Measurements from ENCODE around the gene LRP5. TPM values are rescaled to one million over a fixed set of nuclear protein-coding genes. Genes with fewer than 3 reads are reported as not detected.

LRP5 gene
- total and polyA plus RNA-seq, 5 donors: 57.1 to 88.8 (median 71.8) TPM

DNA sequence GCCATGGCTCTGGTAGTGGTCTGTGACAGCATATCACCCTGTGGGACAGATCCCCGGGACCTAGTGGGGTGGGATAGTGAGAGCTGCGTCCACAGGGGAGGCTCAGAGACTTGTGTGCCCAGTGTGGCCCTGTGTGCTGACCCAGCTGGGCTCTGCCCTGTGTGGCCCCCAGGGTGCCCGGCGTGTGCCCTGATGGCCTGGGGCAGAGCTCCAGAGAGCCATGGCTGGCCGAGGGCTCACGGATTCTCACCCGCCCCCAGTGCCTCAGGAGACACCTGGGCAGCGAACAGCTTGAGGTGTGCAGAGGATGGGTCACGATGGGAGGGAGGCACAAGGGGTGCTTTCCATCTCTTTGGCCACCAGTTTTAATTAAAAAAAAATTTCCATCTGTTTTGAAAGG, 11.8 kb downstream of the LRP5 start:
- 93% methylated on average over 9 of the region's 9 CpGs for WGBS
- intact Hi-C loops (cut with DNase I): no loop called here
- no peaks in the 10 kb centered on the region for H3K27me3 ChIP-seq (ENCODE audit: control insufficient read depth, insufficient read depth)
- no peaks in the 10 kb centered on the region for H3K9me3 ChIP-seq (ENCODE audit: control insufficient read depth, low read length)
- no peak overlapping the region for H3K27ac ChIP-seq (ENCODE audit: low read length)
- ATAC-seq: no peak
- no peak overlapping the region for H3K4me3 ChIP-seq (ENCODE audit: low read length)
- DNase-seq: peak; percentile 10 to 39 (median 30)
- H3K4me1 ChIP-seq (ENCODE audit: control insufficient read depth, insufficient read depth, low read length): peaks cover 36% of the 10 kb centered on the region

DNA sequence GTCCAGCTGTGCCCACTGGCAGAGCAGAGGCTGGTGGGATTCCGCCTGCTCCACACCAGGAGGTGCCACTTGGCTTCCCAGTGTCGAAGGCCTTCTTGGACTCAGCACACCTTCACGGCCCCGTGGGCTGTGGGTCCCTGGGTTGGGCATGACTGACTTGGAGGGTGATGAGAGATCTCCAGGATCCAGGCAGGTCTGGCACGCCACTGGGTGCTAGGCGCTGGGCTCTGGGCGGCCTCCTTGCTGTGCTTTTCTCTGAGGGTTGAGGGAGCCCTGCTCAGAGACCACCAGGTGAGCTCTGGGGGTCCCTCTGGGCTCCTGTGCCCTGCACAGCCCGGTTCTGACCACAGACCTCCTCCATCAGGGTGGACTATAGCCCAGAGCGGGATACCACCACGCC, 12.3 kb downstream of the LRP5 start:
- intact Hi-C loops (cut with DNase I): no loop called here
- no peak for ATAC-seq
- no peaks in the 10 kb centered on the region for H3K27me3 ChIP-seq (ENCODE audit: control insufficient read depth, insufficient read depth)
- no peak overlapping the region for H3K27ac ChIP-seq (ENCODE audit: low read length)
- no peak overlapping the region for H3K4me3 ChIP-seq (ENCODE audit: low read length)
- peak in 2 of 3 donors; percentile 37 to 48 for DNase-seq
- peaks cover 36% of the 10 kb centered on the region for H3K4me1 ChIP-seq (ENCODE audit: control insufficient read depth, insufficient read depth, low read length)
- no peaks in the 10 kb centered on the region for H3K9me3 ChIP-seq (ENCODE audit: control insufficient read depth, low read length)
- 90% methylated on average over 10 of the region's 10 CpGs for WGBS

- 78% methylated on average over 18 of the region's 18 CpGs for WGBS
- H3K27me3 ChIP-seq (ENCODE audit: control insufficient read depth, insufficient read depth): no peaks in the 10 kb centered on the region
- H3K4me3 ChIP-seq (ENCODE audit: low read length): no peak overlapping the region
- H3K27ac ChIP-seq (ENCODE audit: low read length): no peak overlapping the region
- ATAC-seq (no peak), DNase-seq (peak in 2 of 3 donors; percentile 49 to 54)
- H3K9me3 ChIP-seq (ENCODE audit: control insufficient read depth, low read length): no peaks in the 10 kb centered on the region
- intact Hi-C loops (cut with DNase I): no loop called here
- H3K4me1 ChIP-seq (ENCODE audit: control insufficient read depth, insufficient read depth, low read length): peaks cover 36% of the 10 kb centered on the region
Observed at GRCh38 chr11:68325183-68325906, 13.0 kb downstream of the LRP5 start.

- ATAC-seq: no peak
- Histone ChIP-seq H3K27ac (ENCODE audit: low read length) (no peak overlapping the region), H3K4me3 (ENCODE audit: low read length) (no peak overlapping the region), H3K4me1 (ENCODE audit: control insufficient read depth, insufficient read depth, low read length) (peaks cover 36% of the 10 kb centered on the region), H3K27me3 (ENCODE audit: control insufficient read depth, insufficient read depth) (no peaks in the 10 kb centered on the region), H3K9me3 (ENCODE audit: control insufficient read depth, low read length) (no peaks in the 10 kb centered on the region)
- peak in 2 of 3 donors; percentile 24 to 32 for DNase-seq
- WGBS: 85% methylated on average over 13 of the region's 13 CpGs
- intact Hi-C loops (cut with DNase I): no loop called here
Observed at GRCh38 chr11:68325907-68326220, 13.5 kb downstream of the LRP5 start.

DNA sequence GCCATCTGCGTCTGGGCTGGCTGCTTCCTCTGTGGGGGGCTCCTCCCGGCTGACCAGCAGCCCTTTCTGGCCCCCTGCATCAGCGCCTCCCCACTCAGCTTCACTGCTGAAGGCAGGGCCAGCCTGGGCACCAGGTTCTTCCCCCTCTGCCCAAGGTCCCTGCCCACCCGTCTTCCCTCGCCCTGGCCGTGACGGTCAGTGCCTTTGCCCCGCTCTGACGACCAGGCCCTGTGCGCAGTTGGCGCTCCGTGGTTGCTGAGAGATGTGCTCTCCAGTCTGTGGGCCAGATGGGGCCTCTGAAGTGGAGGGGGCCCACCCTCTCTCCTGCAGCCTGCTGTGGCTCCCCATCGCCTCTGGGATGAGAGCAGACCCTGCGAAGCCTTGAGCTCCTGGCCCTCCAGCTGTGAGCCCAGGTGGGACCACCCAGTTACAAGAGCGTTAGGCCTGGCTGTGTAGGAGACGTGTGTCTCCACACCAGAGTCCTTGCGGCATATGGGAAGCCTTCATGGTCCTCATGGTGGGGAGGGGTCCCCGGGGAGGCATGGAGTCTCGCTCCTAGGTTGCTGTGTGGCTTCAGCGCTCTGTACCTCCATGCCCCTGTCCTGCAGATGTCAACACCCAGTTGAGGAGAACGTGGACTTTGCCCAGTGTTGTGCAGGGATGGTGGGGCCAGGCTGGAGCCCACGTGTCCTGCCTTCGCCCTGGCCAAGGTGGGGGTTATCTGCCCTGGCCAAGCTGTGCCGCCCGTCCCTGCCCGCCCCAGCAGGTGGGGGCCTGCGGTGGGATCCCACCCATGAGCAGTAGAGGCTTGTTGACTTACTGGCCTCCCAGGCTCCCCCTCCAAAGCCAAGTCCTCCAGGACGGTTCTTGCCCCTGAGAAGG, 14.2 kb downstream of the LRP5 start:
- DNase-seq (peak in 2 of 3 donors; percentile 40 to 55), ATAC-seq (no peak)
- Histone ChIP-seq H3K4me3 (ENCODE audit: low read length) (no peak overlapping the region), H3K9me3 (ENCODE audit: control insufficient read depth, low read length) (no peaks in the 10 kb centered on the region), H3K27ac (ENCODE audit: low read length) (no peak overlapping the region), H3K27me3 (ENCODE audit: control insufficient read depth, insufficient read depth) (no peaks in the 10 kb centered on the region), H3K4me1 (ENCODE audit: control insufficient read depth, insufficient read depth, low read length) (peaks cover 35% of the 10 kb centered on the region)
- 87% methylated on average over 28 of the region's 28 CpGs for WGBS
- intact Hi-C loops (cut with DNase I): no loop called here

DNA sequence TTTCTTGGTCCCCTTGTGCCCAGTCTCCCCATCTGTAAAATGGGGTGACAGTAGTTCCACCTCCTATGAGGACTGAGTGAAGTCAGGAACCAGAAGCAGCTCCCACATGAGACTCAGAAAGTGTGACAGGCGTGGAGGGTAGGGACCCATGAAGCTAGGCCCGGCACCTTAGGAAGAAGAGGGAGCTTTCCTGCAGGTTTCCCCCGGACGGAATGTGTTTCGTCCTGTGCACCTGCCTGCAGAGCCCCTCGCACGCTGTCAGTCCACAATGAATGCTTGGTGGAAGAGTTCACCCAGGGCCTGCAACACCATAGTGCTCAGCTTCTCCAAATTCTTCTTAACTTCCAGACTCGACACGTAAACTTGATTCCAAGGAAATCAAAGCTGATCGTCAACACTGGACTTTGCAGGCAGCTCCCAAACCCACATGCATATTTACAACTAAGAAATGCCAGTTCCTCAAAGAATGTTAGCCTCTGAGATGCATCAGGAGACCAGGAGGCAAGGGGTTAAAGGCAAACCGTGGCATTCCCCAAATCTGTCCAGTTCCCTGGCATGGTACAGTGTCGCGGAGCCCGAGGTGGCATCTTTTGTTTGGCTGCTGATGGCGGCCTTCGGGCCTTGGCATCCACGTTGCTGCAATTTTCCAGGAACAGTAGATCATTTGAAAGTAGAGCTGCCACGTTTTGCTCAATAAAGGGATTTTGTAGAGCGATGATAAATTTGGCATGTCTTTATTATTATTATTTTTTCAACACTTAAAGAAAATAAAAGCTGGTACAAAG, 15.4 kb downstream of the LRP5 start:
- H3K27me3 ChIP-seq (ENCODE audit: control insufficient read depth, insufficient read depth): no peaks in the 10 kb centered on the region
- intact Hi-C loops (cut with DNase I): no loop called here
- ATAC-seq (no peak), DNase-seq (peak in 2 of 3 donors; percentile 49 to 50)
- 38% methylated on average over 19 of the region's 19 CpGs for WGBS
- H3K4me3 ChIP-seq (ENCODE audit: low read length): no peak overlapping the region
- peaks cover 38% of the 10 kb centered on the region for H3K4me1 ChIP-seq (ENCODE audit: control insufficient read depth, insufficient read depth, low read length)
- no peaks in the 10 kb centered on the region for H3K9me3 ChIP-seq (ENCODE audit: control insufficient read depth, low read length)
- H3K27ac ChIP-seq (ENCODE audit: low read length): peak overlapping the region; percentile 20

GRCh38 chr11:68328374-68329091, 16.1 kb downstream of the LRP5 start:
- DNase-seq (peak; percentile 55 to 86 (median 80)), ATAC-seq (peak; percentile 12 to 48)
- H3K9me3 ChIP-seq (ENCODE audit: control insufficient read depth, low read length): no peaks in the 10 kb centered on the region
- H3K4me1 ChIP-seq (ENCODE audit: control insufficient read depth, insufficient read depth, low read length): peaks cover 38% of the 10 kb centered on the region
- intact Hi-C loops (cut with DNase I): no loop called here
- 34% methylated on average over 25 of the region's 25 CpGs for WGBS
- H3K27me3 ChIP-seq (ENCODE audit: control insufficient read depth, insufficient read depth): no peaks in the 10 kb centered on the region
- H3K27ac ChIP-seq (ENCODE audit: low read length): peak overlapping the region; percentile 58
- no peak overlapping the region for H3K4me3 ChIP-seq (ENCODE audit: low read length)

- ATAC-seq (no peak), DNase-seq (peak in 2 of 3 donors; percentile 50 to 51)
- Histone ChIP-seq H3K27ac (ENCODE audit: low read length) (peak overlapping the region; percentile 18), H3K9me3 (ENCODE audit: control insufficient read depth, low read length) (no peaks in the 10 kb centered on the region), H3K4me1 (ENCODE audit: control insufficient read depth, insufficient read depth, low read length) (peaks cover 38% of the 10 kb centered on the region), H3K27me3 (ENCODE audit: control insufficient read depth, insufficient read depth) (no peaks in the 10 kb centered on the region), H3K4me3 (ENCODE audit: low read length) (no peak overlapping the region)
- WGBS: 81% methylated on average over 7 of the region's 7 CpGs
- intact Hi-C loops (cut with DNase I): no loop called here
Observed at GRCh38 chr11:68329536-68329935, 17.1 kb downstream of the LRP5 start.

- DNase-seq (peak in 2 of 3 donors; percentile 39 to 58), ATAC-seq (peak in 1 of 2 donors; percentile 2)
- H3K9me3 ChIP-seq (ENCODE audit: control insufficient read depth, low read length): no peaks in the 10 kb centered on the region
- 41% methylated on average over 13 of the region's 13 CpGs for WGBS
- H3K4me1 ChIP-seq (ENCODE audit: control insufficient read depth, insufficient read depth, low read length): peaks cover 37% of the 10 kb centered on the region
- H3K27me3 ChIP-seq (ENCODE audit: control insufficient read depth, insufficient read depth): no peaks in the 10 kb centered on the region
- H3K27ac ChIP-seq (ENCODE audit: low read length): peak overlapping the region; percentile 48
- no peak overlapping the region for H3K4me3 ChIP-seq (ENCODE audit: low read length)
- intact Hi-C loops (cut with DNase I): loop anchor here in 1 of 4 donors (5.0 kb wide), 1 partner anchor 42 kb away; no protein-coding TSS in a partner anchor
Observed at GRCh38 chr11:68329978-68330699, 17.7 kb downstream of the LRP5 start.
